ENCODE results near the gene GBA2.

The GBA2 gene

DNA sequence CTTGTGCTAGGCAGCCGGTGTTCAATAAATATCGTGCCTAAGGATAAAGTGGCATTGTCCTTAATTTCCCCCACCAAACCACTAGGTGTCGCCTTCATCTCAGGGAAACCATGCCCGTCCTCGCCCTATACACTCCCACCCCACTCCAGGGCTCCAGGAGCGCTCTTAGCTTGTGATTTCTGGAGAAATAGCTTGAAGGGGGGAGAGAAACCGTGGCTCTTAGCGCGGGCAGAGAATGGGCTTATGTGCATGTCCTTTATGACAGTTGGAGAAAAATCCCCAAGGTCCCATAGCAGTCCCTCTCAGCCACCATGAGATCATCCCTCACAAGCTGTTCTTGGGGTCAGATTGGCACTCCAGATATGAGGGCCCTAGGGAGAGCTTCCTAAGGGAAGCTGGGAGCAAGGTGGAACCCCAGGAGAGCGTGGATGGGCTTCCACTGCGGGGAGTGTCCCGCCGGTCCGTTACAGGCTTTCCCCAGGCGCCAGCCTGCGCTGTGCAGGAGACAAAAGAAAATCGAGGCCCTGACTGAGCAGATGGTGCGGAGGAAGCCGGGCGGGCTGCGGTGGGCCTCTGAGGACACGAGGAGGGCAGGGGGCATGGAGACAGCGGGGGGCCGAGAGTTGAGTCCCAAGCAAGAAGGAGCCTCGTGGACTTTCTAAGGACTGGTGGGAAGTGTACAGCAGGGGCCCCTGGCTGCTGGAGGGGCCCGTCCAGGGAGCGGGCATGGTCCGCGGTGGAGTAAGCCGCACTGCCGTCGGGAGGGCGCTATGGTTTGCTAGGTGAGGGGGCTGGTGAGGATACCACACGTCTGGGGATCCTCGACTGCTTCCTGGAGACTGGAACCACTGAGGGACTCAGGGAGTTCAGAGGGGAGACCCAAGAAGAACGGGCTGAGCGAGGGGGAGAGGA, 41.6 kb upstream of the GBA2 start:
- TF ChIP-seq POLR2AphosphoS5 (IDR thresholded peaks at IDR 0.05; ENCODE audit: borderline replicate concordance, low read depth, low read length) (no peak), FOXP2 (optimal IDR thresholded peaks at IDR 0.05; ENCODE audit: control extremely low read depth, extremely low read length, insufficient read depth) (no peak), EZH2 (IDR thresholded peaks at IDR 0.05) (no peak)
- H3K27ac ChIP-seq, result no peak overlapping the region
- H3K9me3 ChIP-seq (ENCODE audit: low read depth, low read length), result no peaks in the 10 kb centered on the region
- peak overlapping the region; percentile 20; the same call in 1 of the 2 replicates for H3K4me3 ChIP-seq
- H3K36me3 ChIP-seq (ENCODE audit: insufficient read depth, low read length), result no peaks in the 10 kb centered on the region
- no peak overlapping the region for H3K9ac ChIP-seq (ENCODE audit: insufficient read length)
- DNase-seq (ENCODE audit: low read depth, low spot score), result no peak

DNA sequence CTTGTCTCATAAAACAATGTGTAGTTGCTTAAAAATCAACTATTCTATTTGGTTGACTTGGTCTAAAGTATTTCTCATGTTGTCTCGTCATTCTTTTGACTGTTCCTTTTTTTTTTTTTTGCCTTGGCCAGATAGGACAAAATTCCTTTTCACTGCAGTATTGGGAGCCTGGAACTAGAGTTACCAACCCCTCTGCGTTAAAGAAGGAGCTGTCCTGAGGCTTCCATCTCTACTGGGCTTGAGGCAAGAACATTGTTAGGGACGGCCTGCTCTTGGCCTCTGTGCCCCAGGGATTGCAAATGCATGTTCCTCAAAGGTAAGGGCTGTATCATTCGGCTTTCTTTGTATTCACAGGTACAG, 41.0 kb upstream of the GBA2 start:
- H3K9ac ChIP-seq (ENCODE audit: insufficient read length), result no peak overlapping the region
- H3K4me3 ChIP-seq, result peak overlapping the region; percentile 20; the same call in 1 of the 2 replicates
- TF ChIP-seq POLR2AphosphoS5 (IDR thresholded peaks at IDR 0.05; ENCODE audit: borderline replicate concordance, low read depth, low read length) (no peak), FOXP2 (optimal IDR thresholded peaks at IDR 0.05; ENCODE audit: control extremely low read depth, extremely low read length, insufficient read depth) (no peak), EZH2 (IDR thresholded peaks at IDR 0.05) (no peak)
- no peaks in the 10 kb centered on the region for H3K36me3 ChIP-seq (ENCODE audit: insufficient read depth, low read length)
- no peaks in the 10 kb centered on the region for H3K9me3 ChIP-seq (ENCODE audit: low read depth, low read length)
- DNase-seq (ENCODE audit: low read depth, low spot score), result no peak
- H3K27ac ChIP-seq, result peak overlapping the region; percentile 51; the same call in 1 of the 2 replicates

DNA sequence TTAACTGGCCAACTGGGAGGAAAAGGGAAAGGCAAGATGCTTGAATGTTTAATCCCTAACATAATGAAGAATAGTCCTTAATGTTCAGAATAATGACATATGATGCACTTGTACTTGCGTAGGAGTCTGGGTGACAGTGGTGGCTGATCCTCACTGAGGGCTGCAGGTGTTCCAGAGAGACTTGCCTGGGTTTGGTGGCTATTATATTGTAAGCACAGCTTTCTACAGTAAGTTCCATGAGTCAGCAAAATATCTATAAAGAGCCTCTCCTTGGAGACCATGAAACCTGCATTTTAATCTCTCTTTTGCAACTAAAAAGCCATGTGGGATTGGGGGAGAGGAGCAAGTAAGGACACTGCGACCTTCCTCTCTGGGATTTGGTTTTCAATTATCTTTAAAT, 40.5 kb upstream of the GBA2 start:
- DNase-seq (ENCODE audit: low read depth, low spot score), result no peak
- peak overlapping the region; percentile 38 for H3K9ac ChIP-seq (ENCODE audit: insufficient read length)
- TF ChIP-seq FOXP2 (optimal IDR thresholded peaks at IDR 0.05; ENCODE audit: control extremely low read depth, extremely low read length, insufficient read depth), result no peak
- TF ChIP-seq POLR2AphosphoS5 (IDR thresholded peaks at IDR 0.05; ENCODE audit: borderline replicate concordance, low read depth, low read length), result no peak
- TF ChIP-seq EZH2 (IDR thresholded peaks at IDR 0.05), result no peak

DNA sequence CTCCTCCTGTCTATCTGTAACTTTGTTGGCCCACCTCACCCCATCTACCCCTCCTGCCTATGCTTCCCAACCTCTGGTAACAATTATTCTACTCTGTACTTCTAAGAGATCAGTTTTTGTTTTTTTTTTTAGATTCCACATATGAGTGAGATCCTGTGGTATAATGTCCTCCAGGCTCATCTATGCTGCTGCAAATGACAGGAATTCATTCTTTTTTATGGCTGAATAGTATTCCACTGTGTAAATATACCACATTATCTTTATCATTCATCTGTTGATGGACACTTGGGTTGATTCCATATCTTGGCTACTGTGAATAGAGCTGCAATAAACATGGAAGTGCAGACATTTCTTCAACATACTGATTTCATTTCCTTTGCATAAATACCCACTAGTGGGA, 34.4 kb upstream of the GBA2 start:
- no peaks in the 10 kb centered on the region for H3K9me3 ChIP-seq (ENCODE audit: low read depth, low read length)
- no peak for TF ChIP-seq EZH2 (IDR thresholded peaks at IDR 0.05)
- no peak for TF ChIP-seq FOXP2 (optimal IDR thresholded peaks at IDR 0.05; ENCODE audit: control extremely low read depth, extremely low read length, insufficient read depth)
- no peak for TF ChIP-seq POLR2AphosphoS5 (IDR thresholded peaks at IDR 0.05; ENCODE audit: borderline replicate concordance, low read depth, low read length)
- H3K4me3 ChIP-seq, result no peak overlapping the region
- H3K9ac ChIP-seq (ENCODE audit: insufficient read length), result no peak overlapping the region
- no peak overlapping the region for H3K27ac ChIP-seq
- no peak for DNase-seq (ENCODE audit: low read depth, low spot score)
- 0 out of 2 replicates have a peak, but pooled peaks cover 3% of the 10 kb centered on the region for H3K36me3 ChIP-seq (ENCODE audit: insufficient read depth, low read length)

More for the DNA sequence above, 40.5 kb upstream of the GBA2 start:
- Histone ChIP-seq H3K4me3 (peak overlapping the region; percentile 20; the same call in 1 of the 2 replicates), H3K36me3 (ENCODE audit: insufficient read depth, low read length) (no peaks in the 10 kb centered on the region), H3K9me3 (ENCODE audit: low read depth, low read length) (no peaks in the 10 kb centered on the region), H3K27ac (peak overlapping the region; percentile 51; the same call in 1 of the 2 replicates)

DNA sequence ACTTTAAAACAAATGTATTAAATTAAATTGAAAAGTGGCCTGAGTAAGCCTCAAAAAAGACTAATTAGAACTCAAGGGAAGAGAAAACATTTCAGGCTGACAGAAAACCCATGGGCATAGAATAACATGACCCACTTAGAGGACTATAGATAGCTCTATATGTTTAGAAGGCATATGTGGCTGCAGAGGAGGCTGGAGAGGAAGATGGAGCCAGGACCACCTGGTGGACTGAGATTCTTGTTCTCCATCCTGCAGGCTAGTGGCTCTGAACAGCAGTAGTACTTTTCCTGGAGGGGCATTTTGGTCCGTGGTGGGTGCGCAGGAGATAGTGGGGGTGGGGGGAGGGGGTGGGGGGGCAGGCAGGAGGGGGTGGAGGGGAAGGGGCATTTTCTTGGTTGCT, 32.0 kb upstream of the GBA2 start:
- DNase-seq (ENCODE audit: low read depth, low spot score), result no peak
- no peak for TF ChIP-seq EZH2 (IDR thresholded peaks at IDR 0.05)
- TF ChIP-seq POLR2AphosphoS5 (IDR thresholded peaks at IDR 0.05; ENCODE audit: borderline replicate concordance, low read depth, low read length), result no peak
- TF ChIP-seq FOXP2 (optimal IDR thresholded peaks at IDR 0.05; ENCODE audit: control extremely low read depth, extremely low read length, insufficient read depth), result no peak

DNA sequence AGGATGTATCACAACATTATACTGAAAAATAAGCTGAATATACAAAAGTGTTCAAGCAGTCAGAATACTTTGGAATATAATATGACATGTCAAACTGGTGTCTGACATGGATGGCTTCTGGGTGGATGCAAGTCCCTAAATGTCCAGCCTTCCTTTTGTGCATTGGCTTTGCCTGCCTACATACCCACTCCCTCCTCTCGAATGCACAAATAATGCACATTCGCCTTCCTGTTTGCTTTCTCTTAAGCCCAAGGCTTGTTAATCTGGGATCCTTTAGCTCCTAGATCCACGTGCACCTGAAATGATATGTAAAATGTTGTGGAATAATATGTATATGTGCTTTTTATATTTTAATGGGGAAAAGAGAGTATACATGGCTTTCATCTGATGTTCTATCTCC, 29.5 kb upstream of the GBA2 start:
- no peak for DNase-seq (ENCODE audit: low read depth, low spot score)
- Histone ChIP-seq H3K4me3 (no peak overlapping the region), H3K36me3 (ENCODE audit: insufficient read depth, low read length) (0 out of 2 replicates have a peak, but pooled peaks cover 2% of the 10 kb centered on the region), H3K27ac (no peak overlapping the region), H3K9me3 (ENCODE audit: low read depth, low read length) (no peaks in the 10 kb centered on the region), H3K9ac (ENCODE audit: insufficient read length) (no peak overlapping the region)
- TF ChIP-seq FOXP2 (optimal IDR thresholded peaks at IDR 0.05; ENCODE audit: control extremely low read depth, extremely low read length, insufficient read depth) (no peak), POLR2AphosphoS5 (IDR thresholded peaks at IDR 0.05; ENCODE audit: borderline replicate concordance, low read depth, low read length) (no peak), EZH2 (IDR thresholded peaks at IDR 0.05) (no peak)

More for the DNA sequence above, 32.0 kb upstream of the GBA2 start:
- Histone ChIP-seq H3K36me3 (ENCODE audit: insufficient read depth, low read length) (0 out of 2 replicates have a peak, but pooled peaks cover 3% of the 10 kb centered on the region), H3K4me3 (no peak overlapping the region), H3K27ac (no peak overlapping the region), H3K9ac (ENCODE audit: insufficient read length) (no peak overlapping the region), H3K9me3 (ENCODE audit: low read depth, low read length) (no peaks in the 10 kb centered on the region)

DNA sequence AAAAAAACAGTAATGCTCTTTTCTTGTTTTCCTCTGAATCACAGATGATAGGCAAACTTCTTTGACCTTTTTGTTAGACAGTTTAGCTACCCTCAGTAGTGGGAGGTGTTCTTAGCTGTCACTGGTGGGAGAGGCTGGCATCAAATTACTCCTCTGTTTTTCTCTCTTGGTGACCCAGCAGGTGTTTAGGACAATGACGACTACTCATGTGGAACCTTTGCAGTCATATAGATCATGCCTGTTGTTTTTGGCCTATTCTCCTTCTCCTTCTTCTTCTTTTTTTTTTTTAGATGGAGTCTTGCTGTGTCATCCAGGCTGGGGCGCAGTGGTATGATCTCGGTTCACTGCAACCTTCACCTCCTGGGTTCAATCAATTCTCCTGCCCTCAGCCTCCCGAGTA, 27.0 kb upstream of the GBA2 start:
- no peak for DNase-seq (ENCODE audit: low read depth, low spot score)
- Histone ChIP-seq H3K9ac (ENCODE audit: insufficient read length) (no peak overlapping the region), H3K27ac (no peak overlapping the region), H3K4me3 (no peak overlapping the region), H3K9me3 (ENCODE audit: low read depth, low read length) (no peaks in the 10 kb centered on the region), H3K36me3 (ENCODE audit: insufficient read depth, low read length) (no peaks in the 10 kb centered on the region)
- TF ChIP-seq EZH2 (IDR thresholded peaks at IDR 0.05) (no peak), POLR2AphosphoS5 (IDR thresholded peaks at IDR 0.05; ENCODE audit: borderline replicate concordance, low read depth, low read length) (no peak), FOXP2 (optimal IDR thresholded peaks at IDR 0.05; ENCODE audit: control extremely low read depth, extremely low read length, insufficient read depth) (no peak)

DNA sequence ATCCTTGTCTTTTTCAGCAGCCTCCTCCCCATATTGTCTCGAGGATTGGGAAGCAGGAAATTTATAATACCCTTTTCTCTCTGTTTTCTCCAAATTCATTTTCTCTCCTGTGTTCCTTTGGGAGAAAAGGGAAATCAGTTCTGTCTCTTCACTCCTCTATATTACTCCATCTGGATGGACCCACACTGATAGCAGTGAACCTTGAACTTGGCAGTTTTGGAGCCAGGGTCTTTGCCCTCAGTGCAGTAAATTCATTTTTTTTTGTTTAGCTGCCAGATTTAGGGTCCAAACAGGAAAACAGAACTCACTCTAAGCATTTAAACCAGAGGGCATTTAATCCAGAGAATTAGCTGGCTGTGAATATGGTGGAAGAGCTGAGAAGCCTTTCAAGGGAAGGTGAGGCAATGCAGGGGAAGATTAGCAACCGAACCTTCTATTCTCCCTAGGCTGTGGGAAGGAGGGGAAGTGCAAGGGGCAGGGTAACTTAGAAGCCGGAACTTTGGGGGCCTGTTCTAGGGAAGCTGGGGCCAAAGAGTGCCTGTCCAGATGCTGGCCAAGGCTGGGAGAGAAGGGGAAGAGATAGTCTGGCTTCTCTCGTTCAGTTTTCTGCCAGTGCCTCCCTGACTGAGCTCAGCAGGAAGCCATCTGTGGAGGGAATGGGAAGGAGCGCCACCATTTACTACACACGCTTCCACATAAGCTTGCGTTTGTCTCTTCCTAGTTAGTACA, 26.0 kb upstream of the GBA2 start:
- Histone ChIP-seq H3K36me3 (ENCODE audit: insufficient read depth, low read length) (no peaks in the 10 kb centered on the region), H3K4me3 (no peak overlapping the region), H3K27ac (peak overlapping the region; percentile 5; the same call in 1 of the 2 replicates), H3K9ac (ENCODE audit: insufficient read length) (peak overlapping the region; percentile 2), H3K9me3 (ENCODE audit: low read depth, low read length) (no peaks in the 10 kb centered on the region)
- DNase-seq (ENCODE audit: low read depth, low spot score), result no peak
- TF ChIP-seq EZH2 (IDR thresholded peaks at IDR 0.05) (no peak), POLR2AphosphoS5 (IDR thresholded peaks at IDR 0.05; ENCODE audit: borderline replicate concordance, low read depth, low read length) (no peak)

Data from SK-N-MC (cell line).